GM12801 (cell line): ENCODE measurements around the gene MEI1.

ENCODE experiments used
- TF ChIP-seq, protein P1 (sequence below): IDR thresholded peaks from one replicate; pipeline ENCODE4 v1.5.1; 2011; ENCODE audit warnings: control low read depth; ENCODE audit not compliant: insufficient read length; ENCODE audit errors: extremely low read depth

The MEI1 gene

GRCh38 chr22:41826430-41827383, 127.4 kb downstream of the MEI1 start:
- TF ChIP-seq, protein P1, sequence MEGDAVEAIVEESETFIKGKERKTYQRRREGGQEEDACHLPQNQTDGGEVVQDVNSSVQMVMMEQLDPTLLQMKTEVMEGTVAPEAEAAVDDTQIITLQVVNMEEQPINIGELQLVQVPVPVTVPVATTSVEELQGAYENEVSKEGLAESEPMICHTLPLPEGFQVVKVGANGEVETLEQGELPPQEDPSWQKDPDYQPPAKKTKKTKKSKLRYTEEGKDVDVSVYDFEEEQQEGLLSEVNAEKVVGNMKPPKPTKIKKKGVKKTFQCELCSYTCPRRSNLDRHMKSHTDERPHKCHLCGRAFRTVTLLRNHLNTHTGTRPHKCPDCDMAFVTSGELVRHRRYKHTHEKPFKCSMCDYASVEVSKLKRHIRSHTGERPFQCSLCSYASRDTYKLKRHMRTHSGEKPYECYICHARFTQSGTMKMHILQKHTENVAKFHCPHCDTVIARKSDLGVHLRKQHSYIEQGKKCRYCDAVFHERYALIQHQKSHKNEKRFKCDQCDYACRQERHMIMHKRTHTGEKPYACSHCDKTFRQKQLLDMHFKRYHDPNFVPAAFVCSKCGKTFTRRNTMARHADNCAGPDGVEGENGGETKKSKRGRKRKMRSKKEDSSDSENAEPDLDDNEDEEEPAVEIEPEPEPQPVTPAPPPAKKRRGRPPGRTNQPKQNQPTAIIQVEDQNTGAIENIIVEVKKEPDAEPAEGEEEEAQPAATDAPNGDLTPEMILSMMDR: no peak

- TF ChIP-seq, protein P1: no peak
Measured at GRCh38 chr22:41827671-41828070, 128.4 kb downstream of the MEI1 start.

DNA sequence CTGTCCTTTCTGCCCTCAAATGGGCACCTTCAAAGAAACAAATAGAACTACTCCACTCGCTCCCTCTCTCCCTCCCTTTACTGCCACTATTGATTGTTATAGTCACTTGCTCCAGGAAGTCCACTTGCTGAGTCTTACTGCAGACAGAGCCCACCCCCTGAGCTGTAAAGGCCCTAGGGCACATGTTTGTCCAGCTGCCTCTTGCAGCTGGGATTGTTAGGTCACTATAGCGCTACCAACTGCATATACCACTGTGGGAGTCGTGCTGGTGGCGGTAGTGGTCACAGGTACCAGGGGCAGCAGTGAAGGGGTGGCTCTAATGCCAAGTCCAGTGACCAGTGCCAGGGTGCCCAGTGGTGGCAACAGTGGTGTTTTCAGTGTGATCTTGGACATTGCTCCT, 129.2 kb downstream of the MEI1 start:
- TF ChIP-seq, protein P1: no peak

- TF ChIP-seq, protein P1: no peak
Measured at GRCh38 chr22:41830174-41830573, 130.9 kb downstream of the MEI1 start.

DNA sequence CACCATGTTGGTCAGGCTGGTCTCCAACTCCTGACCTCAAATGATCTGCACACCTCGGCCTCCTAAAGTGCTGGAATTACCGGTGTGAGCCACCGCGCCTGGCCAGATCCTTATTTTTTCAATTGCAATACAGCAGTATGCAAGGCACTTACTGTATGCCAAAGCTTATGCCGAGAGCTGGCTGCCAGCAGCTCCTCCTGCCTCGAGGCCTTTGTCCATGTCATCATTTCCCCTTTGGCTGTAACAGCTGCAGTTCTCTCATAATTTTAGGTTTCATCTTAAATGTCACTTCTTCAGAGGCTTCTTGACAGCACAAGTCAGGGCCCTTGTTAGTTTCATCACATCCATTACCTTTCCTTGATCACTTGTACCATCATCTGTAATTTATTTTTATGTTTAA, 132.1 kb downstream of the MEI1 start:
- TF ChIP-seq, protein P1: no peak

- TF ChIP-seq, protein P1: no peak
Measured at GRCh38 chr22:41831828-41832552, 132.7 kb downstream of the MEI1 start.

- TF ChIP-seq, protein P1: no peak
Measured at GRCh38 chr22:41832553-41833368, 133.5 kb downstream of the MEI1 start, which contains the start of gene SREBF2. Gene SREBF2 (plus strand): TSS chr22:41833105. CDS start chr22:41833271, 166 bp downstream.
